GM21367 (cell line): Measurements from ENCODE around the gene PRR16.

Experiments
- ATAC-seq: cut with Tn5 transposase; IDR thresholded peaks from one replicate; pipeline ENCODE4 v1.9.1; 2021; ENCODE audit not compliant: unreplicated experiment

The PRR16 gene

DNA sequence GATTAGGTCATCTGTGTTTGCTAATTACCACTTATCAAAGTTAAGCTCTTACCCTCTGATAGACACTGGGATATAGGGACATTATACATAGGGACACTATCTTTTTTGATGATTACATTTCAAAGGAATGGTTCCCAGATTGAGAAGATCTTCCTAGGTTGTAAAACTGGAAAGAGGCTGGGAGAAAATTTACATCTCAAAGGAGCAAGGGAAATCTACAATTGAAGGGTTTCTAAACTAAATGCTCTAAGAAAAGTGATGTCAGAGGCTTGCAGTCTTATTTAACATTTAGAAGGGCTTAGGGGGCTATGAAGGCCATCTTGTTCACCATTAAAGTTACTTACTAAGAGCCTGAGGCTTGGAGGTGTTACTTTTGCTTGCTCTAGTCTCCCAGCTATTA, 242.8 kb downstream of the PRR16 start:
- ATAC-seq, result no peak

DNA sequence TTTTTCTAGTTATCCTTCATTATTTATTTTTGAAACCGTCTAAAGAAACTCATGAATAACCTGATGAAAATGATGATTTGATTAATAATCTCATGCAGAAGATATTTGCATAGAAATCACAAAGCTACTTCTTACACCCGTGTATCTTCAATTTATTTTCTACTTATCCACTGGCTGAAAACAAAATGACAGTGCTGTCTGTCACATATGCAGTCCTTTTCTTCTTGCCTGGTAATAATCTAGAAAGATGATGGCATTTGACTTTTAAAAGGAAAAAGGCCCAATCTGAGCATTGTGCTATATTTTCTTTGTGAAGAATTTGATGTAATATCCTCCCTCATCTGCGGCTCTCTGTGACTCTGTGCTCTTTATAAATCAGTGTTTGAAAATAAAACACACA, 253.3 kb downstream of the PRR16 start:
- ATAC-seq, result no peak

DNA sequence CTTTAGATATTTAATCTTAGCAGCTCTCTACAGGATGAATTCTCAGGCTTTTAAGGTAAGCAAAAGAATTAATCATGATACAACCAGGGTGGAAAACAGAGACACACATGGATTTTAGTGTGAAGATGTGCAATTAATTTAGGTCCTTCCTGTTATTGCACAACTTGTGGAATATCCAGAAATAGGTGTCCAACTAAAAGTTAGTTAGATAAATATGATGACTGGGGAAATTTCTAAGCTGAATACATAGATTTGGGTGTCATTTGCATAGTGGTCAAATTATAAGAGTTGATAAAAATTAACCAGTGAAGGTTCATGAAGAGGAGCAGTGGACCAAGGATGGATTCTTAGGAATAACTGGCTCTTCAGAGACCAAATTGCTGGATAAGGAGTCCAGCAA, 266.1 kb downstream of the PRR16 start:
- no peak for ATAC-seq

DNA sequence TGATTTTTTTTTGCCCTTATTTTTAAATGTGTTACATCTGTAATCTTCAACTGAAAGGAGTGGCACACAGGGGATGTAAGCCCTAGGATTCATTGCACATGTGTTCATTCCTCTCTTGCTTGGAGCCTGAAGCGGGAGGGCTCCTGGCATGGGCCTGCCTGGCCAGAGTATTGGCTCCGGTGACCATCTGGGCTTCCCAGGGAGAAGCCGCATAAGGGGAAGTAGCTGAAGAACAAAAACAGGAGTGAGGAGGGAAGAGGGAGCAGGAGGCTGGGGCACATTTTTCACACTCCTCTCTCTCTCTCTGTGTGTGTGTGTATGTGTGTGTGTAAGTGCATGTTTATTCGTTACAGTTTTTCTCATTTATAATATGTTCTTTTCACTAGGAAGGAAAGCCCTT, 269.9 kb downstream of the PRR16 start:
- no peak for ATAC-seq

DNA sequence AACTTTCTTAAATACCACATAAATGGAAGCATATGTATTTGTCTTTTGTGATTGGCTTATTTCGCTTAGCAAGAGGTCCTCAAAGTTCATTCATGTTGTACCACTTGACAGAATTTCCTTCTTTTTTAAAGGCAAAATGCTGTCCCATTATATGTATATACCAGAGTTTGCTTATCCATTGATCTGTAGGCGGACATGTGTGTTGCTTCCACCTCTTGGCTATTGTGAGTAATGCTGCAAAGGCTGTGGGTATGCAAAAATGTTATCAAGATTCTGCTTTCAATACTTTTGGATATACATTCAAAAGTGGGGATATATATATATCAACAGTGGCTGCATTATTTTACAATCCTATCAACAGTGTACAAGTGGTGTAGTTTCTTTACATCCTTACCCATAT, 271.0 kb downstream of the PRR16 start:
- ATAC-seq, result no peak
